GM23248 (cell line): Measurements from ENCODE around the gene TCEANC2.

Source experiments
- EZH2 ChIP-seq: fragments of 200-600 bp; sonication (generic); IDR thresholded peaks from 2 replicates; pipeline ENCODE4 v1.6.1; 2018; ENCODE audit warnings: antibody characterized with exemption, mild to moderate bottlenecking; ENCODE audit not compliant: insufficient read depth, poor library complexity, severe bottlenecking
- EZH2phosphoT487 ChIP-seq: fragments of 200-600 bp; sonication (generic); IDR thresholded peaks from 2 replicates; pipeline ENCODE4 v1.6.1; 2018; ENCODE audit warnings: antibody characterized with exemption, moderate library complexity, mild to moderate bottlenecking, low read depth; ENCODE audit not compliant: insufficient read depth

DNA sequence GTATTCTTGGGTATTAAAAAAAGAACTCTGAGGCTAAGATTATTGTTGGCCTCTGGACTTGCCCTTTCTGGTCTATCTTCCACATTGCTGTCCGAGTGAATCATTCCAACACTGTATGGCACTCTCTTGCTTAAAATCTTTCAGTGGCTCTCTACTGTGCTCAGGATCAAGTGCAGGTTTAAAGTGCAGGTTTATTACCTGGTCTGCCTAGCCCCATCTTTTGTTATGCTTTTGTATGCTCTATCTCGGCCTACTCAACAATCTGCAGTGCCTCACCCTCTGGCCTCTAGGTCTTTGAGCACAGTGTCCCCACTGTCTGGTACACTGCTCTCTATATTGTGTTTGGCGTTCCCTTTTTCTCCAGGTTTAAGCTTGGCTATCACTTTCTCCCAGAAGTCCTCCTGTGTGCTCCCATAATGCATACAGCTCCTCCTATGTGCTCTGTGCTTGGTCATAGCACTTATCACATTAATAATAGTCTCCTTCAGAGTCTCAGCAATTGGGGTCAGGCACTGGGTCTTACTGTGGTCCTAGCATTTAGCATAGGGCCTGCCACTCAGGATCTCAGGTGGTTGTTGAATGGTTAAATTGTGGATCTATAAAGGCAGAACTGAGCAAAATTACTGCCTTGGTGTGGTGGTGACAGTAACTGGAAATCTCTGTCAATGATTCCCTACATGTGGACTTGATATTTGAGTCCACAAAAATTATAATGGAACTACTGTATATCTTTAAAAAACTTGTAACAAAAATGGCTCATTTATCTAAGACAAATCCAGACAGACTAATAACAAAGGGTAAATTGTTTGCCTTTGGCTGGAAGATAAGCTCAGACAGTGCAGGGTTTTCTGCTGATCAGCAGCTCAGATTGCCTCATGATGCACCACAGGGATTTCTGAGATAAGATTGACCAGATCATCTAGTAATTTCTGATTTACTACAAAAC is 24.8 kb upstream of the TCEANC2 start:
- no peak for TF ChIP-seq EZH2phosphoT487
- no peak for TF ChIP-seq EZH2
